ENCODE data around the gene ADCY9. TPM values are rescaled to one million over a fixed set of nuclear protein-coding genes. Genes with fewer than 3 reads are reported as not detected.

Gene ADCY9
- 10 to 100 TPM; 37.3 to 57.6 (median 43.4) TPM for total RNA-seq
- polyA plus RNA-seq = 10 to 100 TPM; 11.5 to 12.4 TPM
- long read RNA-seq, donor 1, partial matches to known transcripts = 4 of 20 reads
- long read RNA-seq, donor 1, other reads (novel, unspliced or antisense) = 15 of 20 reads
- long read RNA-seq, donor 2, partial matches to known transcripts = 4 of 22 reads
- long read RNA-seq, donor 2, other reads (novel, unspliced or antisense) = 18 of 22 reads
- long read RNA-seq, donor 3, partial matches to known transcripts = 10 of 32 reads
- long read RNA-seq, donor 3, other reads (novel, unspliced or antisense) = 22 of 32 reads

- ATAC-seq = peak; percentile 70 to 89 (median 80)
- intact Hi-C loops (cut with DNase I) = loop anchor here in 8 of 10 donors (1.0 to 10.0 kb wide), 12 partner anchors 66 to 172 kb away; partner anchors contain the start of gene SRL (in 1 of the 8)
- no peaks in the 10 kb centered on the region for H3K27me3 ChIP-seq
- H3K4me3 ChIP-seq = peak within 1 kb of the TSS; percentile 56 to 80 (median 74)
- H3K4me1 ChIP-seq = peaks cover 13 to 49% (median 44%) of the 10 kb centered on the region in 9 donors
- peak in 1 of 9 donors; percentile 2 for TF ChIP-seq CTCF (IDR thresholded peaks at IDR 0.05)
- peak within 1 kb of the TSS; percentile 59 to 89 (median 86) for H3K27ac ChIP-seq
- WGBS, 2 donors = 4 to 5% methylated on average over 54 to 104 of the region's 105 CpGs
- no peaks in the 10 kb centered on the region for H3K9me3 ChIP-seq
- peak; percentile 68 to 88 for DNase-seq
- no peaks in the 10 kb centered on the region for H3K36me3 ChIP-seq
These were observed at the start of gene ADCY9 for GRCh38 chr16:4116325-4117249. Gene ADCY9, minus strand, starts transcription at chr16:4116442. Its CDS starts 1,000 bp downstream, at chr16:4115442.

- Histone ChIP-seq H3K4me1 (no peaks in the 10 kb centered on the region), H3K36me3 (no peaks in the 10 kb centered on the region), H3K27ac (no peak overlapping the region), H3K27me3 (no peaks in the 10 kb centered on the region), H3K9me3 (no peaks in the 10 kb centered on the region), H3K4me3 (no peak overlapping the region)
- DNase-seq = no peak
- no peak for ATAC-seq
- peak in 1 of 9 donors; percentile 10 for TF ChIP-seq CTCF (IDR thresholded peaks at IDR 0.05)
- WGBS, 2 donors = 66 to 71% methylated on average over 7 of the region's 7 CpGs
- intact Hi-C loops (cut with DNase I) = no loop called here
These were observed 44.6 kb upstream of the ADCY9 start for GRCh38 chr16:4160658-4161430.

DNA sequence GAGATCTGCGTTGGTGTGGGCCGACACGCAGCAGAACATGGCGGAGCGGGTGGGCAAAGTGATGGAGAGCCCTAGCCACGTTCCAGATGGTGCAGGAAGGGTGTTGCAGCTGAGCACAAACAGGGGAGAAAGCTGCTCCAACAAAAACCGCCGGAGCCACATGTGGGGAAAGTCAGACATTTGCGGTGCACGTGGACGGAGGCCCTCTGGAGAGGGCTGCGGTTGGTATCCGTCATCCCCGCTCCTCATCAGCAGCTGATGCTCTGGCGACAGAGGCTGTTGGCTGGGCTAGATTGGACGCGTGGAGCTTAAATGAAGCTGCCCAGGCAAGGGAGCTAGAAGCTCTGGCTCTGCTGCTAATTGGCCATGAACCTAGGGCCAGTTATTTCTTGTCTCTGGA is 43.5 kb upstream of the ADCY9 start:
- no peak for DNase-seq
- no peaks in the 10 kb centered on the region for H3K9me3 ChIP-seq
- ATAC-seq = no peak
- no peak overlapping the region for H3K4me3 ChIP-seq
- H3K27ac ChIP-seq = no peak overlapping the region
- H3K27me3 ChIP-seq = no peaks in the 10 kb centered on the region
- H3K4me1 ChIP-seq = no peaks in the 10 kb centered on the region
- TF ChIP-seq CTCF (IDR thresholded peaks at IDR 0.05) = no peak
- 92% methylated on average over 17 of the region's 17 CpGs for WGBS, 2 donors
- no peaks in the 10 kb centered on the region for H3K36me3 ChIP-seq
- intact Hi-C loops (cut with DNase I) = no loop called here
